ENCODE data around the gene MYRF.

DNA sequence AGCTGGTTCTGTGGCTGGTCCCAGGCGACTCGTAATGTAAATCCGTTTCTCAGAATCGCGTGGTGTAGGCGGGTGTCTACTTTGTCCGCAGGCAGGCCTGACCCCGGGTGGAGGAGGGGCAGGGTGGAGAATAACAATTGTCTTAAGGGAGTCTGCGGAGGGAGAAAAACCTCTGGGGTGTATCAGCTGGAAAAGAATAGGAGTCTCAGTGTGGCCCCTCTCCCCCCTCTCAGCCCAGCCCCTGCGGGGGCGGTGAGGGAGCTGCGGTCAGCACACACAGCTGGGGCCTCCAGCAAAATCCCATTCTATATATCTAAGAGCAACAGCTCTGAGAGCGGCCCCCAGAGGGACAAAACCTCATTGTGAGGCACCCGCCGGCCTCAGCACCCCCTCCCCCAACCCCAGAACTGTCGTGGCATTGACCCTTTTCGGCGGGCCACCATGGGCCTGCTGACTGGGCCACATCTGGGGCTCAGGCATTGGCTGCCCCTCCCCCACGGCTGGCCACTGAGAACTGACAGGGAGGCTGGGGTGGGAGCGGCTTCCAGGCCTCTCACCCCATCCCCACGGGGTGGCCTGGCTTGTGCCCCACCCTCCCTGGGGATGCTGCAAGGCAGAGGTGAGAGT lies 2.7 kb upstream of the MYRF start:
- TF ChIP-seq, protein P1, sequence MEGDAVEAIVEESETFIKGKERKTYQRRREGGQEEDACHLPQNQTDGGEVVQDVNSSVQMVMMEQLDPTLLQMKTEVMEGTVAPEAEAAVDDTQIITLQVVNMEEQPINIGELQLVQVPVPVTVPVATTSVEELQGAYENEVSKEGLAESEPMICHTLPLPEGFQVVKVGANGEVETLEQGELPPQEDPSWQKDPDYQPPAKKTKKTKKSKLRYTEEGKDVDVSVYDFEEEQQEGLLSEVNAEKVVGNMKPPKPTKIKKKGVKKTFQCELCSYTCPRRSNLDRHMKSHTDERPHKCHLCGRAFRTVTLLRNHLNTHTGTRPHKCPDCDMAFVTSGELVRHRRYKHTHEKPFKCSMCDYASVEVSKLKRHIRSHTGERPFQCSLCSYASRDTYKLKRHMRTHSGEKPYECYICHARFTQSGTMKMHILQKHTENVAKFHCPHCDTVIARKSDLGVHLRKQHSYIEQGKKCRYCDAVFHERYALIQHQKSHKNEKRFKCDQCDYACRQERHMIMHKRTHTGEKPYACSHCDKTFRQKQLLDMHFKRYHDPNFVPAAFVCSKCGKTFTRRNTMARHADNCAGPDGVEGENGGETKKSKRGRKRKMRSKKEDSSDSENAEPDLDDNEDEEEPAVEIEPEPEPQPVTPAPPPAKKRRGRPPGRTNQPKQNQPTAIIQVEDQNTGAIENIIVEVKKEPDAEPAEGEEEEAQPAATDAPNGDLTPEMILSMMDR (IDR thresholded peaks at IDR 0.05): no peak
- TF ChIP-seq EZH2 (IDR thresholded peaks at IDR 0.05): no peak

Data from neural progenitor cell (in vitro differentiated cells).